IMR-90 (cell line): ENCODE results near the gene ACSM3. TPM values are rescaled to one million over a fixed set of nuclear protein-coding genes. Genes with fewer than 3 reads are reported as not detected.

ENCODE experiments used
- ATAC-seq: fragments of 200-7000 bp; cut with Tn5 transposase; 2 replicates; pipeline ENCODE4 v1.9.1; 2020; ENCODE audit warnings: low read depth, mild to moderate bottlenecking, moderate library complexity
- BruUV-seq: library from RNA; stranded (reverse); fragments of 400-500 nt; replicated peaks from 2 replicates; lab custom pipeline; 2021; lab: Mats Ljungman, UMichigan
- CTCF ChIA-PET: fragments of 300-600 bp; formaldehyde crosslinking; extraction: SDS; loops from one replicate; lab custom pipeline; 2021; ENCODE audit warnings: antibody characterized with exemption; lab: Yijun Ruan, JAX
- POLR2A ChIA-PET: fragments of 300-600 bp; sonication (Branson Sonifier 250); formaldehyde crosslinking; loops from one replicate; lab custom pipeline; 2022; ENCODE audit warnings: antibody characterized with exemption; ENCODE audit not compliant: unreplicated experiment; lab: Charles Lee
- DNase-seq: peaks from one replicate; pipeline ENCODE4 v3.0.0; 2013
- H2AFZ ChIP-seq: replicated peaks from 2 replicates; pipeline ENCODE3; 2013; ENCODE audit warnings: low read length, mild to moderate bottlenecking; ENCODE audit not compliant: poor library complexity
- H2AK5ac ChIP-seq: 2 replicates; pipeline ENCODE4 v1.6.1; 2013; ENCODE audit warnings: low read depth, low read length, inconsistent platforms
- H2AK9ac ChIP-seq: replicated peaks from 2 replicates; pipeline ENCODE3; 2013; ENCODE audit warnings: mild to moderate bottlenecking, low read depth, low read length, moderate library complexity; ENCODE audit not compliant: poor library complexity
- H2BK120ac ChIP-seq: 2 replicates; pipeline ENCODE4 v1.6.1; 2013; ENCODE audit warnings: low read depth, low read length, inconsistent platforms
- H2BK15ac ChIP-seq: 3 replicates; pipeline ENCODE4 v1.6.1; 2013; ENCODE audit warnings: low read depth, low read length, inconsistent platforms
- H2BK20ac ChIP-seq: 2 replicates; pipeline ENCODE4 v1.6.1; 2013; ENCODE audit warnings: low read depth, mild to moderate bottlenecking, inconsistent platforms, low read length, moderate library complexity
- H2BK5ac ChIP-seq: 2 replicates; pipeline ENCODE4 v1.6.1; 2013; ENCODE audit warnings: mild to moderate bottlenecking, low read depth, low read length, inconsistent platforms; ENCODE audit not compliant: poor library complexity, severe bottlenecking
- H3K14ac ChIP-seq: replicated peaks from 2 replicates; pipeline ENCODE4 v1.6.1; 2013; ENCODE audit warnings: low read depth, low read length, inconsistent platforms
- H3K18ac ChIP-seq: 2 replicates; pipeline ENCODE4 v1.6.1; 2013; ENCODE audit warnings: low read depth, low read length, control low read depth
- H3K23ac ChIP-seq: 2 replicates; pipeline ENCODE4 v1.6.1; 2013; ENCODE audit warnings: low read depth, low read length, inconsistent platforms
- H3K27ac ChIP-seq: 2 replicates; pipeline ENCODE4 v1.5.1; 2013; ENCODE audit warnings: mild to moderate bottlenecking, control low read depth, low read length; ENCODE audit not compliant: insufficient read depth
- H3K27me3 ChIP-seq: 2 replicates; pipeline ENCODE4 v1.6.1; 2013; ENCODE audit warnings: low read length; ENCODE audit not compliant: control insufficient read depth, insufficient read depth
- H3K36me3 ChIP-seq: 2 replicates; pipeline ENCODE4 v1.6.1; 2013; ENCODE audit warnings: low read length, mixed read lengths; ENCODE audit not compliant: control insufficient read depth, insufficient read depth
- H3K4ac ChIP-seq: 2 replicates; pipeline ENCODE4 v1.6.1; 2013; ENCODE audit warnings: low read depth, low read length, inconsistent platforms
- H3K4me1 ChIP-seq: 2 replicates; pipeline ENCODE4 v1.6.1; 2013; ENCODE audit warnings: low read length, mixed read lengths; ENCODE audit not compliant: control insufficient read depth, insufficient read depth
- H3K4me2 ChIP-seq: 2 replicates; pipeline ENCODE4 v1.6.1; 2013; ENCODE audit warnings: low read depth, mild to moderate bottlenecking, control low read depth, low read length, moderate library complexity
- H3K4me3 ChIP-seq: 2 replicates; pipeline ENCODE4 v1.5.1; 2013; ENCODE audit warnings: low read depth, mild to moderate bottlenecking, control low read depth, low read length, moderate library complexity; ENCODE audit not compliant: insufficient read depth
- H3K56ac ChIP-seq: 2 replicates; pipeline ENCODE4 v1.6.1; 2013; ENCODE audit warnings: low read length, inconsistent platforms; ENCODE audit not compliant: insufficient read depth; ENCODE audit errors: extremely low read depth
- H3K79me1 ChIP-seq, 2 experiments: 2 replicates each; pipeline ENCODE4 v1.6.1; 2013; ENCODE audit warnings: low read length in 2 of 2, inconsistent platforms in 1 of 2, low read depth in 1 of 2
- H3K9ac ChIP-seq: 2 replicates; pipeline ENCODE4 v1.6.1; 2013; ENCODE audit warnings: low read depth, low read length, control low read depth
- H3K9me1 ChIP-seq: 2 replicates; pipeline ENCODE4 v1.6.1; 2013; ENCODE audit warnings: low read length, inconsistent platforms; ENCODE audit not compliant: insufficient read depth
- H3K9me3 ChIP-seq: 2 replicates; pipeline ENCODE4 v1.6.1; 2013; ENCODE audit warnings: low read length; ENCODE audit not compliant: control insufficient read depth, insufficient read depth
- H4K20me1 ChIP-seq: 2 replicates; pipeline ENCODE4 v1.6.1; 2013; ENCODE audit warnings: low read length, inconsistent platforms; ENCODE audit not compliant: insufficient read depth
- H4K5ac ChIP-seq: 2 replicates; pipeline ENCODE4 v1.6.1; 2013; ENCODE audit warnings: mild to moderate bottlenecking, low read depth, low read length, control low read depth
- H4K8ac ChIP-seq, 2 experiments: 2 replicates each; pipeline ENCODE4 v1.6.1; 2013; ENCODE audit warnings: low read depth in 2 of 2, low read length in 2 of 2, control low read depth in 1 of 2, inconsistent platforms in 1 of 2
- H4K91ac ChIP-seq: 2 replicates; pipeline ENCODE4 v1.6.1; 2013; ENCODE audit warnings: low read depth, low read length, inconsistent platforms; ENCODE audit not compliant: insufficient read depth
- BHLHE40 ChIP-seq: fragments of 150-350 bp; IDR thresholded peaks from 2 replicates; pipeline ENCODE4 v1.6.1; 2016; ENCODE audit warnings: mild to moderate bottlenecking, low read depth, low read length
- CEBPB ChIP-seq: IDR thresholded peaks from 2 replicates; pipeline ENCODE4 v1.6.1; 2012; ENCODE audit warnings: low read depth, low read length, improper control_type of control experiment
- CHD1 ChIP-seq: IDR thresholded peaks from 2 replicates; pipeline ENCODE4 v1.6.1; 2012; ENCODE audit warnings: low read depth, low read length, improper control_type of control experiment
- ELK1 ChIP-seq: fragments of 150-350 bp; IDR thresholded peaks from 2 replicates; pipeline ENCODE4 v1.6.1; 2016; ENCODE audit warnings: low read depth, mild to moderate bottlenecking, low read length, moderate library complexity, borderline replicate concordance
- FOS ChIP-seq: fragments of 150-350 bp; IDR thresholded peaks from 2 replicates; pipeline ENCODE4 v1.6.1; 2016; ENCODE audit warnings: low read depth, low read length
- MAFK ChIP-seq: IDR thresholded peaks from 2 replicates; pipeline ENCODE4 v1.6.1; 2012; ENCODE audit warnings: low read depth, low read length, improper control_type of control experiment
- MAZ ChIP-seq: IDR thresholded peaks from 2 replicates; pipeline ENCODE4 v1.6.1; 2012; ENCODE audit warnings: low read depth, mild to moderate bottlenecking, low read length, improper control_type of control experiment, moderate library complexity, borderline replicate concordance
- MXI1 ChIP-seq: IDR thresholded peaks from 2 replicates; pipeline ENCODE4 v1.6.1; 2012; ENCODE audit warnings: low read depth, mild to moderate bottlenecking, low read length, moderate library complexity, borderline replicate concordance
- NFE2L2 ChIP-seq: fragments of 150-350 bp; IDR thresholded peaks from 2 replicates; pipeline ENCODE4 v1.6.1; 2016; ENCODE audit warnings: low read depth, mild to moderate bottlenecking, low read length
- POLR2A ChIP-seq: IDR thresholded peaks from 2 replicates; pipeline ENCODE4 v1.6.1; 2012; ENCODE audit warnings: mild to moderate bottlenecking, low read depth, low read length
- RAD21 ChIP-seq: IDR thresholded peaks from 2 replicates; pipeline ENCODE4 v1.6.1; 2012; ENCODE audit warnings: low read length, improper control_type of control experiment
- RCOR1 ChIP-seq: IDR thresholded peaks from 2 replicates; pipeline ENCODE4 v1.6.1; 2012; ENCODE audit warnings: mild to moderate bottlenecking, low read length, improper control_type of control experiment; ENCODE audit not compliant: insufficient replicate concordance
- RFX5 ChIP-seq: IDR thresholded peaks from 2 replicates; pipeline ENCODE4 v1.8.0; 2012; ENCODE audit warnings: low read depth, mild to moderate bottlenecking, low read length, moderate library complexity
- SMC3 ChIP-seq: fragments of 150-350 bp; IDR thresholded peaks from 2 replicates; pipeline ENCODE4 v1.6.1; 2016; ENCODE audit warnings: low read depth, mild to moderate bottlenecking, antibody characterized with exemption, low read length, moderate library complexity
- WGBS, 2 experiments: methylation state at CpG; one replicate each; pipeline versions ENCODE4 v1.1.5 to v1.1.7; 2013; ENCODE audit warnings: missing lambda C conversion rate in 2 of 2; ENCODE audit not compliant: insufficient read length in 1 of 2; ENCODE audit errors: extremely low coverage in 2 of 2; 5-methylcytosine and 5-hydroxymethylcytosine counted together
- dilution Hi-C: fragments of 300-500 bp; cut with HindIII; formaldehyde crosslinking; loops from one replicate; pipeline ENCODE4 v1.14.3; 2018; ENCODE audit warnings: low sequenced_read_pairs; ENCODE audit not compliant: unreplicated experiment
- in situ Hi-C: fragments of 300-500 bp; cut with MboI; formaldehyde crosslinking; loops from 3 replicates; pipeline ENCODE4 v1.14.3; 2019; ENCODE audit warnings: low sequenced_read_pairs, inconsistent platforms, mixed read lengths
- intact Hi-C: fragments of 100-400 bp; cut with micrococcal nuclease; formaldehyde crosslinking; loops from 2 replicates; pipeline ENCODE4 v1.10.0; 2022
- polyA plus RNA-seq, 3 experiments: library from polyadenylated mRNA; depleted of rRNA; stranded (reverse); fragments of >200 nt; gene quantifications; 2 replicates each; pipeline ENCODE4 v1.2.3, GENCODE V29; 2012; ENCODE audit warnings: low replicate concordance in 1 of 3
- total RNA-seq: library from RNA; depleted of rRNA; stranded (reverse); fragments of >200 nt; gene quantifications from 2 replicates; pipeline ENCODE4 v1.2.3, GENCODE V29; 2012
- TF ChIP-seq, protein P1 (sequence below): fragments of 150-350 bp; IDR thresholded peaks from 2 replicates; pipeline ENCODE4 v1.6.1; 2017; ENCODE audit warnings: mild to moderate bottlenecking, antibody characterized with exemption, low read length, low read depth
- TF ChIP-seq, protein P2 (sequence below): conservative IDR thresholded peaks from 2 replicates; pipeline ENCODE4 v1.5.1; 2012; ENCODE audit warnings: mild to moderate bottlenecking, low read depth, low read length, improper control_type of control experiment

Gene ACSM3
- total and polyA plus RNA-seq, 2 of the 4 experiments (the other 2 are of a cell fraction): 0.50 to 0.54 TPM

DNA sequence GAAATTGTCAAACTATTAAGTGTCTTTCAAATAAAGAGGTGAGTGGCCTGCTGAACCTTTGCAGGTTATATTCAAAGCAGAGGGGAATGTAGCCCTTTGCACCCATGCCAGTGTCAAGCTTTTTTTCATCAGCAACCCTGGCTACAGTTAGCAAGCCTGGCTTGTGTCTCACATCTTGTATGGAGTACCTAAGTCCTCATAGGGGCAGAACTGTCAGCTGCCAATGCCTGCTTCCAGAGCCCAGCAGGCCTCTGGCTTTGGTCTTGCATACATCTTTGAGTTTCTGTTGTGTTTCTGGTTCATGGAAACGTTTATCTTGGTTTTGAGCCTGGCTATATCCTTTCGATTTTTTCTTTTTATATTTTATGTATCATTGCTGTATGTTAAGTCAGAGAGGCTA, 69.3 kb downstream of the ACSM3 start:
- no peaks in the 10 kb centered on the region for H3K27me3 ChIP-seq
- H3K79me1 ChIP-seq: no peaks in the 10 kb centered on the region
- H2BK5ac ChIP-seq: no peak overlapping the region
- H3K27ac ChIP-seq: no peak overlapping the region
- H3K14ac ChIP-seq: no peak overlapping the region
- H2BK15ac ChIP-seq: no peak overlapping the region
- no peak for ATAC-seq
- ChIA-PET CTCF (interaction anchor here (0.6 kb wide), 1 partner anchor 113 kb away, joined by 4 read pairs; no protein-coding TSS in a partner anchor), POLR2A (no interaction called here)
- no peaks in the 10 kb centered on the region for H3K4me1 ChIP-seq
- H3K4ac ChIP-seq: no peak overlapping the region
- no peaks in the 10 kb centered on the region for H3K9me1 ChIP-seq
- no peak overlapping the region for H3K23ac ChIP-seq
- intact Hi-C loops: no loop called here
- no peak overlapping the region for H3K9ac ChIP-seq
- in situ Hi-C loops: no loop called here
- H4K91ac ChIP-seq: no peak overlapping the region
- H2BK120ac ChIP-seq: no peak overlapping the region
- no peaks in the 10 kb centered on the region for H3K9me3 ChIP-seq
- no peak overlapping the region for H2BK20ac ChIP-seq
- TF ChIP-seq RCOR1 (no peak), ELK1 (no peak), RFX5 (no peak), MAFK (no peak), FOS (no peak), BHLHE40 (no peak), NFE2L2 (no peak), CEBPB (no peak), RAD21 (no peak), CHD1 (no peak), MXI1 (no peak), SMC3 (no peak), POLR2A (no peak), MAZ (no peak)
- TF ChIP-seq, protein P1, sequence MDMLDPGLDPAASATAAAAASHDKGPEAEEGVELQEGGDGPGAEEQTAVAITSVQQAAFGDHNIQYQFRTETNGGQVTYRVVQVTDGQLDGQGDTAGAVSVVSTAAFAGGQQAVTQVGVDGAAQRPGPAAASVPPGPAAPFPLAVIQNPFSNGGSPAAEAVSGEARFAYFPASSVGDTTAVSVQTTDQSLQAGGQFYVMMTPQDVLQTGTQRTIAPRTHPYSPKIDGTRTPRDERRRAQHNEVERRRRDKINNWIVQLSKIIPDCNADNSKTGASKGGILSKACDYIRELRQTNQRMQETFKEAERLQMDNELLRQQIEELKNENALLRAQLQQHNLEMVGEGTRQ: no peak
- TF ChIP-seq, protein P2, sequence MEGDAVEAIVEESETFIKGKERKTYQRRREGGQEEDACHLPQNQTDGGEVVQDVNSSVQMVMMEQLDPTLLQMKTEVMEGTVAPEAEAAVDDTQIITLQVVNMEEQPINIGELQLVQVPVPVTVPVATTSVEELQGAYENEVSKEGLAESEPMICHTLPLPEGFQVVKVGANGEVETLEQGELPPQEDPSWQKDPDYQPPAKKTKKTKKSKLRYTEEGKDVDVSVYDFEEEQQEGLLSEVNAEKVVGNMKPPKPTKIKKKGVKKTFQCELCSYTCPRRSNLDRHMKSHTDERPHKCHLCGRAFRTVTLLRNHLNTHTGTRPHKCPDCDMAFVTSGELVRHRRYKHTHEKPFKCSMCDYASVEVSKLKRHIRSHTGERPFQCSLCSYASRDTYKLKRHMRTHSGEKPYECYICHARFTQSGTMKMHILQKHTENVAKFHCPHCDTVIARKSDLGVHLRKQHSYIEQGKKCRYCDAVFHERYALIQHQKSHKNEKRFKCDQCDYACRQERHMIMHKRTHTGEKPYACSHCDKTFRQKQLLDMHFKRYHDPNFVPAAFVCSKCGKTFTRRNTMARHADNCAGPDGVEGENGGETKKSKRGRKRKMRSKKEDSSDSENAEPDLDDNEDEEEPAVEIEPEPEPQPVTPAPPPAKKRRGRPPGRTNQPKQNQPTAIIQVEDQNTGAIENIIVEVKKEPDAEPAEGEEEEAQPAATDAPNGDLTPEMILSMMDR: no peak
- H3K56ac ChIP-seq: no peak overlapping the region
- H2AFZ ChIP-seq: no peak overlapping the region
- H2AK5ac ChIP-seq: no peak overlapping the region
- H4K20me1 ChIP-seq: no peaks in the 10 kb centered on the region
- dilution Hi-C loops: no loop called here
- no TSS peak for BruUV-seq
- H4K8ac ChIP-seq: no peak overlapping the region
- H3K4me3 ChIP-seq: no peak overlapping the region
- no peak overlapping the region for H3K4me2 ChIP-seq
- no peak for DNase-seq
- no CpG with 5 or more reads among the region's 2 CpGs for WGBS, 2 experiments
- H3K18ac ChIP-seq: no peak overlapping the region
- H2AK9ac ChIP-seq: no peak overlapping the region
- peaks cover 5% of the 10 kb centered on the region; the same call in 1 of the 2 replicates for H3K36me3 ChIP-seq
- no peak overlapping the region for H4K5ac ChIP-seq
